Esophagus squamous epithelium (tissue), 4 donors: ENCODE results near the gene HSPA1L.

Source experiments
- CTCF ChIP-seq, 6 experiments: fragments of 450-650 bp in 4 of 6; fragments of 200-600 bp in 2 of 6; sonication (generic) in 2 of 6; IDR thresholded peaks; one replicate each; pipeline ENCODE4 v1.5.1; 2016 to 2019; ENCODE audit warnings: antibody characterized with exemption in 6 of 6, mild to moderate bottlenecking in 4 of 6, moderate library complexity in 4 of 6
- POLR2A ChIP-seq, 4 donors: fragments of 450-650 bp; IDR thresholded peaks; one replicate each; pipeline ENCODE4 v1.6.1; 2017; ENCODE audit warnings: antibody characterized with exemption in 4 of 4, mild to moderate bottlenecking in 4 of 4, moderate library complexity in 3 of 4

- no peak for TF ChIP-seq POLR2A (IDR thresholded peaks at IDR 0.05)
- TF ChIP-seq CTCF (IDR thresholded peaks at IDR 0.05), result no peak
These were observed 32.3 kb upstream of the HSPA1L start for GRCh38 chr6:31847276-31847978.
